CD4-positive, alpha-beta T cell treated with Interleukin-15 for 1 hour (primary cell): ENCODE data around the gene ZNF207.
"Not testable (repeated sequence)": the region's sequence is repeated elsewhere in the genome, so short reads cannot be mapped to it uniquely, and the experiment has no call there.

Source experiments
- DNase-seq: peaks from one replicate; pipeline ENCODE4 v3.0.0-alpha.2; 2020

ZNF207 gene

GRCh38 chr17:32388613-32389459, 38.9 kb downstream of the ZNF207 start:
- DNase-seq: no peak

- no peak for DNase-seq
Observed at GRCh38 chr17:32393904-32394303, 43.9 kb downstream of the ZNF207 start.

GRCh38 chr17:32396343-32396742, 46.4 kb downstream of the ZNF207 start:
- DNase-seq: no peak

GRCh38 chr17:32398946-32399345, 49.0 kb downstream of the ZNF207 start:
- DNase-seq: no peak

GRCh38 chr17:32410085-32410484, 60.1 kb downstream of the ZNF207 start:
- DNase-seq: not testable (repeated sequence)

GRCh38 chr17:32426894-32427293, 76.9 kb downstream of the ZNF207 start:
- no peak for DNase-seq

- DNase-seq: no peak
Observed at GRCh38 chr17:32429598-32429997, 79.6 kb downstream of the ZNF207 start.
